Renal cortex interstitium (tissue), 11 donors: ENCODE results near the gene OR51L1. TPM values are rescaled to one million over a fixed set of nuclear protein-coding genes. Genes with fewer than 3 reads are reported as not detected.

Experiments used
- DNase-seq, 11 donors: peaks; one replicate each; pipeline ENCODE4 v3.0.0-alpha.2; 2013; ENCODE audit warnings: low read depth in 9 of 11, low spot score in 4 of 11; ENCODE audit errors: extremely low read depth in 1 of 11
- polyA plus RNA-seq, 3 donors: library from polyadenylated mRNA; unstranded; fragments of 120-200 nt; gene quantifications; one replicate each; pipeline ENCODE4 v1.2.1, GENCODE V29; 2013; ENCODE audit not compliant: insufficient read length in 3 of 3

Gene OR51L1
- polyA plus RNA-seq, 3 donors: 0.06 to 0.11 TPM; not detected in 1

DNA sequence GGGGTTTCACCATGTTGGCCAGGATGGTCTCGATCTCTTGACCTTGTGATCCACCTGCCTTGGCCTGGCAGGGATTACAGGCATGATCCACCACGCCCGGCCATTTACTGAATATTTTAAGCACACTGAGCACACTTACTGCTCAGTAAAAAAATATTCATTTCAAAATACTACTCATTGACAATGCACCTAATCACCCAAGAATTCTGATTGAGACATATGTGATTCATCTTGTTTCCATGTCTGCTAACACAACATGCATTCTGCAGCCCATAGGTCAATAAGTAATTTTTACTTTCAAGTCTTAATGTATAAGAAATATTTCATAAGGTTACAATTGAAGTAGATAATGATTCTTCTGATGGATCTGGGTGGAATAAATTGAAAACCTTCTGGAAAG, 47.4 kb downstream of the OR51L1 start:
- DNase-seq: no peak

DNA sequence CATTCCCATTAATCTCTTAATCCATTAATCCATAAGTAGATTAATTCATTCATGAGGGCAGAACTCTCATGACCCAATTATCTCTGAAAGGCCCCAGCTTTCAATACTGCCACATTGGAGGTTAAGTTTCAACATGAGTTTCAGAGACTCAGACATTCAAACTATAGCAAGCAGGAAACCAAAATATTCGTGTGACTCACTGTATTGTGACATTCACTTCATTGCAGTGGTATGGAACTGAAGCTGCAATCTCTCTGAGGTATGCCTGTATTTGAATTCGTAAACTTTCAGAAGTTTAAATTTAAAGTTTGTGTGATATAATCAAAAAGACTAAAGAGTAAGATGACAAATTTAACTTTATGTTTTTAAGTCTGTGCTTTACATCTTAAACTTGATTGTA, 48.7 kb downstream of the OR51L1 start:
- DNase-seq: no peak

DNA sequence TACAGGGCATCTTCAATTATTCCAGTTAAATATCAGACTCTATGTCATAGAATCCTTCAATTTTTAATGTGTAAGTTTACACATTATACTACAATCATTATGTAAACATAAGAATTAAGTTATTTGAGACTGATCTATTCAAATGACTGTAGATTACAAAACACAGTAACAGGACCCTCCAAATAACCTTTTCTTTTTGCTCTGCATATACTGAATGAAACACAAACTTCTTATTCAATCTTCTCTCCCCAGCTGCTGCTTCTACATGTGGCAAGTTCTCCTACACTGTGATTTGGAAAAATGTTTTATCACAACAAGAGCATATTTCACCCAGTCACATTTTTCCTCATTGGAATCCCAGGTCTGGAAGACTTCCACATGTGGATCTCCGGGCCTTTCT, 51.6 kb downstream of the OR51L1 start, which contains the start of gene OR52J3:
Gene OR52J3 (plus strand): TSS at position 301 of the 400 bp plus-strand sequence. CDS start 0 bp downstream, at position 301.
- no peak for DNase-seq

DNA sequence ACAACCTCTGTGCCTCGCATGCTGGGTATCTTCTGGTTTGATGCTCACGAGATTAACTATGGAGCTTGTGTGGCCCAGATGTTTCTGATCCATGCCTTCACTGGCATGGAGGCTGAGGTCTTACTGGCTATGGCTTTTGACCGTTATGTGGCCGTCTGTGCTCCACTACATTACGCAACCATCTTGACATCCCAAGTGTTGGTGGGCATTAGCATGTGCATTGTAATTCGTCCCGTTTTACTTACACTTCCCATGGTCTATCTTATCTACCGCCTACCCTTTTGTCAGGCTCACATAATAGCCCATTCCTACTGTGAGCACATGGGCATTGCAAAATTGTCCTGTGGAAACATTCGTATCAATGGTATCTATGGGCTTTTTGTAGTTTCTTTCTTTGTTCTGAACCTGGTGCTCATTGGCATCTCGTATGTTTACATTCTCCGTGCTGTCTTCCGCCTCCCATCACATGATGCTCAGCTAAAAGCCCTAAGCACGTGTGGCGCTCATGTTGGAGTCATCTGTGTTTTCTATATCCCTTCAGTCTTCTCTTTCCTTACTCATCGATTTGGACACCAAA, 52.2 kb downstream of the OR51L1 start:
- DNase-seq: no peak

Other genes with a start within 250 kb of the OR51L1 start
- not detected for gene OR51F1, start 224.9 kb upstream of the OR51L1 start, polyA plus RNA-seq
- gene OR52R1, start 190.5 kb upstream of the OR51L1 start, polyA plus RNA-seq: not detected
- not detected for gene OR51F2, start 173.5 kb upstream of the OR51L1 start, polyA plus RNA-seq
- gene OR51S1, start 145.6 kb upstream of the OR51L1 start, polyA plus RNA-seq: not detected
- not detected for gene OR51T1, start 113.0 kb upstream of the OR51L1 start, polyA plus RNA-seq
- not detected for gene OR51A7, start 91.1 kb upstream of the OR51L1 start, polyA plus RNA-seq
- not detected for gene OR51G2, start 75.5 kb upstream of the OR51L1 start, polyA plus RNA-seq
- gene OR51G1, start 70.5 kb upstream of the OR51L1 start, polyA plus RNA-seq: not detected
- under 1 TPM in 1 of 3 donors, not detected in 2; 0.05 TPM for gene OR51A4, start 47.2 kb upstream of the OR51L1 start, polyA plus RNA-seq
- not detected for gene OR51A2, start 39.1 kb upstream of the OR51L1 start, polyA plus RNA-seq
- not detected for gene OR52J3, start 51.7 kb downstream of the OR51L1 start, polyA plus RNA-seq
- not detected for gene OR52E2, start 64.8 kb downstream of the OR51L1 start, polyA plus RNA-seq
- not detected for gene OR52E1, start 74.7 kb downstream of the OR51L1 start, polyA plus RNA-seq
- not detected for gene OR52A5, start 143.5 kb downstream of the OR51L1 start, polyA plus RNA-seq
- gene OR52A1, start 159.9 kb downstream of the OR51L1 start, polyA plus RNA-seq: under 1 TPM in 2 of 3 donors, not detected in 1; 0.01 to 0.05 TPM
- gene OR51V1, start 205.8 kb downstream of the OR51L1 start, polyA plus RNA-seq: not detected
- gene HBB, start 232.2 kb downstream of the OR51L1 start, polyA plus RNA-seq: 100 to 1,000 TPM; 110 to 331 (median 134) TPM
- 1 to 10 TPM; 1.2 to 2.1 (median 1.8) TPM for gene HBD, start 239.6 kb downstream of the OR51L1 start, polyA plus RNA-seq